BJ (cell line): ENCODE results near the gene CFAP69. TPM values are rescaled to one million over a fixed set of nuclear protein-coding genes. Genes with fewer than 3 reads are reported as not detected.

Source experiments
- CTCF ChIA-PET: fragments of 350-600 bp; formaldehyde crosslinking; extraction: SDS; loops from one replicate; lab custom pipeline; 2021; ENCODE audit warnings: antibody characterized with exemption, inconsistent platforms; lab: Yijun Ruan, JAX
- POLR2A ChIA-PET: fragments of 300-600 bp; sonication (Branson Sonifier 250); formaldehyde crosslinking; extraction: SDS; loops from one replicate; lab custom pipeline; 2021; ENCODE audit warnings: antibody characterized with exemption; lab: Charles Lee
- DNase-seq: peaks from one replicate; pipeline ENCODE4 v3.0.0-alpha.2; 2011; ENCODE audit warnings: low read depth
- H3K27me3 ChIP-seq: 2 replicates; pipeline ENCODE4 v1.6.0; 2011; ENCODE audit warnings: low read length; ENCODE audit not compliant: control insufficient read depth, insufficient read depth
- H3K36me3 ChIP-seq: 2 replicates; pipeline ENCODE4 v1.5.1; 2011; ENCODE audit warnings: low read length; ENCODE audit not compliant: control insufficient read depth, insufficient read depth
- H3K4me3 ChIP-seq: 2 replicates; pipeline ENCODE4 v1.5.1; 2011; ENCODE audit warnings: low read depth, mild to moderate bottlenecking, control low read depth, low read length
- polyA plus RNA-seq: library from polyadenylated mRNA; depleted of rRNA; stranded (reverse); fragments of >200 nt; gene quantifications from 2 replicates; pipeline ENCODE4 v1.2.3, GENCODE V29; 2011
- TF ChIP-seq, protein P1 (sequence below): IDR thresholded peaks from 2 replicates; pipeline ENCODE4 v1.5.1; 2011; ENCODE audit warnings: low read depth, mild to moderate bottlenecking, control low read depth, inconsistent platforms, low read length, moderate library complexity; ENCODE audit not compliant: insufficient read depth

Gene CFAP69
- polyA plus RNA-seq, 1 experiment, result 0.90 TPM

DNA sequence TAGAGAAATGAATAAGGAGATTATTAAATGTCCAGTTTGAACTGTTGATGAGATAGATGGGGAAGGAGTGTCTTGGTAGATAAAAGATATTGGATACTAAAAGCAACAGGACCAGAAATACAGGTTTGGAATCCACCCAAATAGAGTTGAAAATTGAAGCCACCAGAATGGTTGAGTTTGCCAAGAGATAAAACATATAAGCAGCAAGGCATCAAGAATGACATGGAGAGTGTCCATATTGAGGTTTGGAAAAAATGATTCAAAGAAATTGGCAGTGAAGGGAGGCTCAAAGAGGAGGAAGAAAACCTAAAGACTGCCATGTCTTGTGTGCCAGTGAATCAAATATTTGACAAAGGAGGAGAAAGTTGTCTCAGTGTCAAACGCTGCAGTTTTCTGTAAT, 24.2 kb downstream of the CFAP69 start:
- CTCF ChIA-PET, result interaction anchor here (1.2 to 1.9 kb wide), 2 partner anchors 28 to 116 kb away, joined by 4 to 7 read pairs; partner anchors contain the start of gene STEAP1
- TF ChIP-seq, protein P1, sequence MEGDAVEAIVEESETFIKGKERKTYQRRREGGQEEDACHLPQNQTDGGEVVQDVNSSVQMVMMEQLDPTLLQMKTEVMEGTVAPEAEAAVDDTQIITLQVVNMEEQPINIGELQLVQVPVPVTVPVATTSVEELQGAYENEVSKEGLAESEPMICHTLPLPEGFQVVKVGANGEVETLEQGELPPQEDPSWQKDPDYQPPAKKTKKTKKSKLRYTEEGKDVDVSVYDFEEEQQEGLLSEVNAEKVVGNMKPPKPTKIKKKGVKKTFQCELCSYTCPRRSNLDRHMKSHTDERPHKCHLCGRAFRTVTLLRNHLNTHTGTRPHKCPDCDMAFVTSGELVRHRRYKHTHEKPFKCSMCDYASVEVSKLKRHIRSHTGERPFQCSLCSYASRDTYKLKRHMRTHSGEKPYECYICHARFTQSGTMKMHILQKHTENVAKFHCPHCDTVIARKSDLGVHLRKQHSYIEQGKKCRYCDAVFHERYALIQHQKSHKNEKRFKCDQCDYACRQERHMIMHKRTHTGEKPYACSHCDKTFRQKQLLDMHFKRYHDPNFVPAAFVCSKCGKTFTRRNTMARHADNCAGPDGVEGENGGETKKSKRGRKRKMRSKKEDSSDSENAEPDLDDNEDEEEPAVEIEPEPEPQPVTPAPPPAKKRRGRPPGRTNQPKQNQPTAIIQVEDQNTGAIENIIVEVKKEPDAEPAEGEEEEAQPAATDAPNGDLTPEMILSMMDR, result no peak
- no peak overlapping the region for H3K4me3 ChIP-seq
- H3K27me3 ChIP-seq, result no peaks in the 10 kb centered on the region
- H3K36me3 ChIP-seq, result no peaks in the 10 kb centered on the region
- POLR2A ChIA-PET, result no interaction called here
- no peak for DNase-seq

DNA sequence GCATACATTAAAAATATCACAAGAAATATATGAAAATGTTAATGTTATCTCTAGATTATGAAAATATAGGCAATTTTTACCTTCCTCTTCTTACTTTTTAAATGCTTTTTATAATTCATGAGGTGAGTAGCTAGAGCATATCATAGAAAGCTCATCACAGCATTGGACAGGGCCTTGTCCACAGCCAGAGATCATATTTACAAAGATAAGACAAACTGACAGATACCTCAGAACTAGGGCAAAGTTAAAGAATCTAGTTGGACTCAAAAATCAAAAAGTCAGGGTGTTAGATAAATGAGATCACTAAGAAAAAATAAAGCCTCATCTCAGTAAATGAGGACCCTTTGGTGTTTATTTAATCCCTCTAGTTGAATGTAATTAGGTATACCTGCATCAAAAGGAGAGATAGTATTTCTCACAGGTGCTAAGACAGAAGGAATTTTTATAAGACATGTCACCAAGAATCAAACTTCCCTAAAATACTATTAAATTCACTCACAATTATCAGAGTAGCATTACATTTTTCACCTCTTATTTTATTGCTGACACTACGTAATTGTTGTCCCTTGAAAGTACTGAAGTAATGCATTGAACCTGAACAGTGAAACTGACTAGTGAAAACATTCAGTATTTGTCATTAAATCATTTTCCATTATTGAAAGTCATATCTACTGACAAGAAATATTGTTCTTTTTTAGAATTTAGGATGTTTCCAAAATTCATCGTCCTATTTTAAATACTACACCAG, 25.6 kb downstream of the CFAP69 start:
- ChIA-PET POLR2A (no interaction called here), CTCF (interaction anchor here (0.7 to 1.3 kb wide), 3 partner anchors 10 to 159 kb away, joined by 3 to 4 read pairs (median 3); no protein-coding TSS in a partner anchor)
- TF ChIP-seq, protein P1, result no peak
- Histone ChIP-seq H3K27me3 (no peaks in the 10 kb centered on the region), H3K36me3 (no peaks in the 10 kb centered on the region), H3K4me3 (no peak overlapping the region)
- DNase-seq, result no peak

DNA sequence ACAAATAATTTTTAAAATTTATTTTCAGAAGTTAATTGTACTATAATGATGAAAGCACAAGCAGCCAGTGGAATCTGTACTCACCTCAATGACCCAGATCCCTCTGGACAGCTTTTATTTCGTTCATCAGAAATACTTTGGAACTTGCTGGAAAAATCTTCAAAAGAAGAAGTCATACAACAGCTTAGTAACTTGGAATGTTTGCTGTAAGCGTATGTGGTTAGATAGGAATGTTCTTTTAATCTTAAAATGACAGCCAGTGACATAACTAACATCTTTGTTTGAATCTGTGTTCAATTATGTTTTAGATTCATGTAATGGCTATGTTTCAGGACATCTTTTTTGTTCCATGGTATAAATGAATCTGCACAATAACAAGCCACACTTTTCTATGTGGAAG, 26.8 kb downstream of the CFAP69 start:
- CTCF ChIA-PET, result interaction anchor here (0.9 kb wide), 1 partner anchor 118 kb away, joined by 3 read pairs; the partner anchor contains the start of gene STEAP1
- no peak overlapping the region for H3K4me3 ChIP-seq
- TF ChIP-seq, protein P1, result no peak

DNA sequence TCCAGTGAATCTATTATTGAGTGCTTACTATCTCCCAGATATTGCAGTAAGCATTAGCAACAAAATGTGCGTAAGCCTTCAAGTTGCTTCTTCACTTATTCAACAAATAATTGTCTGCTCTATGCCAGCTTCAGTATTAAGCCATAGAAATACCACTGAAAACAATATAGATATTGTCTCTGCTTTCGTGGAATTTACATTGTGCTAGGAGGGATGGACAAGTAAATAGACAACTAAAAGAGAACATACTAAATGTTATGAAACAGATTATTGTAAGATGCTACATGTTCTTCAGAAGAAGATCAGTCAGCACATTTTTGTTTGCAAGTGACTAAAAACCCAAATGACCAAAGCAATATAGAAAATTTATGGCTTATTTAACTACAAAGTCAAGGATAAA, 27.3 kb downstream of the CFAP69 start:
- ChIA-PET POLR2A (no interaction called here), CTCF (interaction anchor here (0.9 kb wide), 1 partner anchor 119 kb away, joined by 3 read pairs; the partner anchor contains the start of gene STEAP1)
- no peaks in the 10 kb centered on the region for H3K36me3 ChIP-seq
- DNase-seq, result no peak
- no peaks in the 10 kb centered on the region for H3K27me3 ChIP-seq
- TF ChIP-seq, protein P1, result no peak
- no peak overlapping the region for H3K4me3 ChIP-seq

More for the DNA sequence above, 26.8 kb downstream of the CFAP69 start:
- Histone ChIP-seq H3K27me3 (no peaks in the 10 kb centered on the region), H3K36me3 (no peaks in the 10 kb centered on the region)
- peak; percentile 64 for DNase-seq
- POLR2A ChIA-PET, result interaction anchor here (0.7 kb wide), 1 partner anchor 60 kb away, joined by 3 read pairs; the partner anchor contains the start of gene STEAP2

DNA sequence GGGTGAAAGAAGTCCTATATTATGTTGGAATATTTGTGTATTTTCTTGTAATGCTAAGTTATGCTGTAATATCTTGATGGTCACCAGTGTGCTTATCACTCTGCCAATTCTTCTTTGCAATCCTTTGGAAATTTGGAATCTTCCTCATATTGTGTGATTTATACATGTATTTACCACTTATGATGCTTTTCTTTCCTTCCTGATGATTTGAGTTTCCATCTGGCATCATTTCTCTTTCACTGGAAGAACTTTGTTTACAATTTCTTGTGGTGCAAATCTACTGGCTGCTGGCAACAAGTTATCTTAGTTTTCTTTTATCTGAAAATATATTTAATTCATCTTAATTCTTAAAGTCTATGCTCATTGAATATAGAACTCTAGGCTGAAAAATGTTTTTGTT, 29.2 kb downstream of the CFAP69 start:
- no peaks in the 10 kb centered on the region for H3K27me3 ChIP-seq
- DNase-seq, result no peak
- no peaks in the 10 kb centered on the region for H3K36me3 ChIP-seq
- TF ChIP-seq, protein P1, result no peak
- ChIA-PET POLR2A (no interaction called here), CTCF (no interaction called here)
- H3K4me3 ChIP-seq, result no peak overlapping the region
